Progenitor cell of endocrine pancreas (in vitro differentiated cells): ENCODE data around the gene GSG1L. TPM values are rescaled to one million over a fixed set of nuclear protein-coding genes. Genes with fewer than 3 reads are reported as not detected.

Experiments used
- DNase-seq: peaks from one replicate; pipeline ENCODE4 v3.0.0; 2021; ENCODE audit warnings: low spot score; ENCODE audit not compliant: unreplicated experiment
- H3K27ac Mint-ChIP-seq: 2 replicates; pipeline ENCODE4 v1.8.0; 2021; ENCODE audit warnings: mild to moderate bottlenecking, moderate library complexity, mixed read lengths
- H3K27me3 Mint-ChIP-seq: 2 replicates; pipeline ENCODE4 v1.8.0; 2021; ENCODE audit warnings: mixed read lengths
- H3K36me3 Mint-ChIP-seq: 2 replicates; pipeline ENCODE4 v1.8.0; 2022; ENCODE audit warnings: mixed read lengths; ENCODE audit not compliant: insufficient read depth
- H3K4me1 Mint-ChIP-seq: 2 replicates; pipeline ENCODE4 v1.8.0; 2021; ENCODE audit warnings: low read depth, mixed read lengths
- H3K4me3 Mint-ChIP-seq: 2 replicates; pipeline ENCODE4 v1.8.0; 2021; ENCODE audit warnings: low read depth, mild to moderate bottlenecking, moderate library complexity, mixed read lengths
- H3K9me3 Mint-ChIP-seq: 2 replicates; pipeline ENCODE4 v1.8.0; 2021; ENCODE audit warnings: low read depth, mixed read lengths
- total RNA-seq: library from RNA; stranded (reverse); gene quantifications from 2 replicates; pipeline ENCODE4 v1.2.1, GENCODE V29; 2021
- TF ChIP-seq, protein P1 (sequence below): fragments of 200-600 bp; sonication (generic); IDR thresholded peaks from one replicate; pipeline ENCODE4 v1.5.0; 2021; ENCODE audit warnings: antibody characterized with exemption, mild to moderate bottlenecking; ENCODE audit not compliant: unreplicated experiment

GSG1L gene
- total RNA-seq, 1 donor from 2014 or later = 0.17 TPM

- TF ChIP-seq, protein P1, sequence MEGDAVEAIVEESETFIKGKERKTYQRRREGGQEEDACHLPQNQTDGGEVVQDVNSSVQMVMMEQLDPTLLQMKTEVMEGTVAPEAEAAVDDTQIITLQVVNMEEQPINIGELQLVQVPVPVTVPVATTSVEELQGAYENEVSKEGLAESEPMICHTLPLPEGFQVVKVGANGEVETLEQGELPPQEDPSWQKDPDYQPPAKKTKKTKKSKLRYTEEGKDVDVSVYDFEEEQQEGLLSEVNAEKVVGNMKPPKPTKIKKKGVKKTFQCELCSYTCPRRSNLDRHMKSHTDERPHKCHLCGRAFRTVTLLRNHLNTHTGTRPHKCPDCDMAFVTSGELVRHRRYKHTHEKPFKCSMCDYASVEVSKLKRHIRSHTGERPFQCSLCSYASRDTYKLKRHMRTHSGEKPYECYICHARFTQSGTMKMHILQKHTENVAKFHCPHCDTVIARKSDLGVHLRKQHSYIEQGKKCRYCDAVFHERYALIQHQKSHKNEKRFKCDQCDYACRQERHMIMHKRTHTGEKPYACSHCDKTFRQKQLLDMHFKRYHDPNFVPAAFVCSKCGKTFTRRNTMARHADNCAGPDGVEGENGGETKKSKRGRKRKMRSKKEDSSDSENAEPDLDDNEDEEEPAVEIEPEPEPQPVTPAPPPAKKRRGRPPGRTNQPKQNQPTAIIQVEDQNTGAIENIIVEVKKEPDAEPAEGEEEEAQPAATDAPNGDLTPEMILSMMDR = no peak
- H3K4me3 Mint-ChIP-seq = no peak overlapping the region
These were observed 298.4 kb downstream of the GSG1L start for GRCh38 chr16:27764869-27765675.

DNA sequence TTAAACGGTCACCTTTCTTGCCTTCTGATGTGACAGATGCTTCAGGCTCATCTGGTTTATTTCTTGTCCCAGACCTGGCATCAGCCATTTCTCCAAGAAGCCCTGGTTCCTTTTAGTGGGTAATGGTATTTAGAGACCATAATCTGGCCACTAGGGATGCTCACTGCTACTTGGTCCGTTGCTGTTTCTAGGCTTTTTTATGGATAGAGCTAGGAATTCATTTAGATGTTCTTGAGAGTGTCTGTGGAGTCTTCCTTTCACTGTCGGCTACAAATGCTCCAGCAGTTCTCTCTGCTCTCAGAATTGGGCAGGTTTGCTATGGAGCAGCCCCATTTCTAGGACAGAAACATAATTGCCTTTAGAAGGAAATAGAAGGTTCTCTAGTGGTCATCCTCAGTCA, 299.1 kb downstream of the GSG1L start:
- no peak for DNase-seq
- Mint-ChIP-seq H3K4me3 (no peak overlapping the region), H3K36me3 (peaks cover 27% of the 10 kb centered on the region), H3K27ac (no peak overlapping the region), H3K9me3 (peaks cover 4% of the 10 kb centered on the region), H3K27me3 (no peaks in the 10 kb centered on the region), H3K4me1 (no peaks in the 10 kb centered on the region)
- TF ChIP-seq, protein P1 = no peak

More at GRCh38 chr16:27764869-27765675, 298.4 kb downstream of the GSG1L start:
- no peaks in the 10 kb centered on the region for H3K27me3 Mint-ChIP-seq
- no peak overlapping the region for H3K27ac Mint-ChIP-seq
- peaks cover 4% of the 10 kb centered on the region for H3K9me3 Mint-ChIP-seq
- H3K36me3 Mint-ChIP-seq = peaks cover 27% of the 10 kb centered on the region
- no peak for DNase-seq
- no peaks in the 10 kb centered on the region for H3K4me1 Mint-ChIP-seq

GRCh38 chr16:27762441-27762840, 301.1 kb downstream of the GSG1L start:
- H3K27ac Mint-ChIP-seq = no peak overlapping the region
- no peaks in the 10 kb centered on the region for H3K27me3 Mint-ChIP-seq
- no peak for DNase-seq
- H3K4me3 Mint-ChIP-seq = no peak overlapping the region
- peaks cover 31% of the 10 kb centered on the region for H3K36me3 Mint-ChIP-seq
- peaks cover 4% of the 10 kb centered on the region for H3K9me3 Mint-ChIP-seq
- no peaks in the 10 kb centered on the region for H3K4me1 Mint-ChIP-seq
- TF ChIP-seq, protein P1 = no peak

DNA sequence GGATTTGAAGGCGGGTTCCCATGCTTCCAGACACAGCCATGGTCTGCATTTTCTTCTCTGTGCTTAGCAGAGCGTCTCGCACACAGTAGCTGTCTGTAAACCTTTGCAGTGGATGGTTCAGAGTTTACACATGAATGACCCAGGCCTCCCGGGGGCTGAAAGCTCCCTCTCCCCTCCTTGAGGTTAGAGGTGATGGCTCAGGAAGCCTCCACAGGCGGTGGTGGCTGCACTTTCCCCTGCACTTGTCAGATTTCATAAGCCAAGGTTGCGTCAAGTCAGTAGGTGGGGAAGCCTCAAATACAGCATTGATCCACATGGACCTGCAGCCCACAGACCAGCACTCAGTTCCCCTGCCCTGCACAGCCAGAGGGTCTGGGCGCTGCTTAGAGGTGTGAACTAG, 301.7 kb downstream of the GSG1L start:
- no peaks in the 10 kb centered on the region for H3K4me1 Mint-ChIP-seq

GRCh38 chr16:27760789-27761176, 302.7 kb downstream of the GSG1L start:
- no peaks in the 10 kb centered on the region for H3K27me3 Mint-ChIP-seq
- peaks cover 4% of the 10 kb centered on the region for H3K9me3 Mint-ChIP-seq
- no peak overlapping the region for H3K4me3 Mint-ChIP-seq
- H3K27ac Mint-ChIP-seq = peak overlapping the region; percentile 35
- peaks cover 30% of the 10 kb centered on the region for H3K36me3 Mint-ChIP-seq
- DNase-seq = no peak
- H3K4me1 Mint-ChIP-seq = no peaks in the 10 kb centered on the region
- TF ChIP-seq, protein P1 = no peak

More for the DNA sequence above, 301.7 kb downstream of the GSG1L start:
- no peak for DNase-seq
- TF ChIP-seq, protein P1 = no peak
- Mint-ChIP-seq H3K27ac (no peak overlapping the region), H3K36me3 (peaks cover 31% of the 10 kb centered on the region), H3K9me3 (peaks cover 4% of the 10 kb centered on the region), H3K27me3 (no peaks in the 10 kb centered on the region), H3K4me3 (no peak overlapping the region)
